HepG2 (cell line): ENCODE measurements around the gene METRNL. TPM values are rescaled to one million over a fixed set of nuclear protein-coding genes. Genes with fewer than 3 reads are reported as not detected.

Experiments used
- ATAC-seq: fragments of 200-7000 bp; cut with Tn5 transposase; 3 replicates; pipeline ENCODE4 v1.9.1; 2020; ENCODE audit warnings: mild to moderate bottlenecking, moderate library complexity
- Bru-seq: library from RNA; stranded (reverse); fragments of 400-500 nt; gene quantifications from one replicate; lab custom pipeline; 2021; lab: Mats Ljungman, UMichigan
- BruChase-seq, 2 experiments: library from RNA; stranded (reverse); fragments of 400-500 nt; gene quantifications; one replicate each; lab custom pipeline; 2021; lab: Mats Ljungman, UMichigan
- BruUV-seq: library from RNA; stranded (reverse); fragments of 400-500 nt; replicated peaks from 2 replicates; lab custom pipeline; 2021; lab: Mats Ljungman, UMichigan
- CTCF ChIA-PET: fragments of 300-600 bp; formaldehyde crosslinking; extraction: SDS; loops from one replicate; lab custom pipeline; 2021; ENCODE audit warnings: low total read pairs, inconsistent platforms, low intra/inter-chr PET ratio; lab: Yijun Ruan, JAX
- POLR2A ChIA-PET: fragments of 350-600 bp; sonication (Branson Sonifier 250); formaldehyde crosslinking; loops from one replicate; lab custom pipeline; 2020; ENCODE audit warnings: antibody characterized with exemption, inconsistent platforms; lab: Yijun Ruan, JAX
- DNase-seq: peaks from one replicate; pipeline ENCODE4 v3.0.0-alpha.2; 2015; ENCODE audit warnings: low spot score
- FAIRE-seq: peaks from 3 replicates; lab custom pipeline; 2011; peaks lifted over from hg19 to GRCh38; lab: Jason Lieb, UNC
- H2AFZ ChIP-seq: one replicate; pipeline ENCODE4 v1.6.1; 2011; ENCODE audit warnings: low read length, inconsistent platforms
- H3K27ac ChIP-seq: fragments of 300-600 bp; 3 replicates; pipeline ENCODE4 v1.8.0; 2011; ENCODE audit warnings: mixed run types, mild to moderate bottlenecking, mixed read lengths, low read length, inconsistent platforms; ENCODE audit not compliant: insufficient read depth; ENCODE audit errors: extremely low read length
- H3K27me3 ChIP-seq, 2 experiments: fragments of 200-600 bp in 1 of 2; 2 replicates in 1 of 2; 3 replicates in 1 of 2; pipeline versions ENCODE4 v1.6.0 to v1.8.0; 2011; ENCODE audit warnings: low read length in 2 of 2, mild to moderate bottlenecking in 2 of 2, moderate library complexity in 2 of 2, inconsistent platforms in 1 of 2; ENCODE audit not compliant: insufficient read depth in 2 of 2, control insufficient read depth in 1 of 2
- H3K36me3 ChIP-seq, 2 experiments: fragments of 200-600 bp in 1 of 2; replicated peaks in 1 of 2; 2 replicates in 1 of 2; 3 replicates in 1 of 2; pipeline versions ENCODE4 v1.5.1 to v1.8.0; 2011; ENCODE audit warnings: low read length in 2 of 2, inconsistent platforms in 1 of 2; ENCODE audit not compliant: insufficient read depth in 2 of 2, control insufficient read depth in 1 of 2
- H3K4me1 ChIP-seq: 2 replicates; pipeline ENCODE4 v1.5.1; 2012; ENCODE audit warnings: low read length, inconsistent platforms; ENCODE audit not compliant: insufficient read depth
- H3K4me2 ChIP-seq: 2 replicates; pipeline ENCODE4 v1.6.0; 2011; ENCODE audit warnings: low read depth, low read length, inconsistent platforms
- H3K4me3 ChIP-seq, 3 experiments: fragments of 200-600 bp in 1 of 3; sonication (generic), shearing (Covaris generic) in 1 of 3; replicated peaks in 1 of 3; 2 replicates each; pipeline ENCODE4 v1.5.1; 2011 to 2016; ENCODE audit warnings: low read length in 3 of 3, inconsistent platforms in 2 of 3, low read depth in 2 of 3, mild to moderate bottlenecking in 2 of 3, control low read depth in 1 of 3, mixed read lengths in 1 of 3; ENCODE audit not compliant: insufficient read depth in 1 of 3
- H3K79me2 ChIP-seq: one replicate; pipeline ENCODE4 v1.6.1; 2011; ENCODE audit warnings: low read length, inconsistent platforms; ENCODE audit not compliant: insufficient read depth
- H3K9ac ChIP-seq: 2 replicates; pipeline ENCODE4 v1.6.0; 2011; ENCODE audit warnings: mild to moderate bottlenecking, low read depth, low read length, inconsistent platforms; ENCODE audit not compliant: insufficient read depth
- H3K9me3 ChIP-seq: 2 replicates; pipeline ENCODE4 v1.5.1; 2012; ENCODE audit warnings: mild to moderate bottlenecking, low read length
- H4K20me1 ChIP-seq: 2 replicates; pipeline ENCODE4 v1.6.0; 2011; ENCODE audit warnings: inconsistent platforms, mild to moderate bottlenecking, low read length, moderate library complexity; ENCODE audit not compliant: insufficient read depth
- BCL6 ChIP-seq: IDR thresholded peaks from 2 replicates; pipeline ENCODE4 v1.6.1; 2016; ENCODE audit warnings: missing genetic modification reagents, missing compliant biosample characterization
- GABPA ChIP-seq, 2 experiments: IDR thresholded peaks; 2 replicates each; pipeline ENCODE4 v1.6.1; 2011 to 2016; ENCODE audit warnings: low read depth in 2 of 2, low read length in 1 of 2, missing biosample characterization in 1 of 2, missing genetic modification characterization in 1 of 2
- KDM5A ChIP-seq: fragments of 200-600 bp; sonication (generic); IDR thresholded peaks from 2 replicates; pipeline ENCODE4 v1.7.0; 2018; ENCODE audit warnings: antibody characterized with exemption, mild to moderate bottlenecking, low read length, borderline replicate concordance
- MED1 ChIP-seq: sonication (generic); formaldehyde crosslinking; IDR thresholded peaks from 2 replicates; pipeline ENCODE4 v1.4.0; 2020; ENCODE audit warnings: missing genetic modification reagents
- POLR2G ChIP-seq: fragments of 200-400 bp; formaldehyde crosslinking; IDR thresholded peaks from 2 replicates; pipeline ENCODE4 v1.6.1; 2018; ENCODE audit warnings: mild to moderate bottlenecking, low read depth, low read length, moderate library complexity
- WGBS: methylation state at CpG from one replicate; pipeline ENCODE4 v1.1.6; 2017; ENCODE audit warnings: low lambda C conversion rate; 5-methylcytosine and 5-hydroxymethylcytosine counted together
- in situ Hi-C: cut with HindIII; loops from 2 replicates; pipeline ENCODE4 v1.10.0; 2017; ENCODE audit warnings: low pct_unique_long_range_greater_than_20kb; ENCODE audit not compliant: extremely low pct_ligation_motif_present
- intact Hi-C: fragments of 100-400 bp; cut with micrococcal nuclease; formaldehyde crosslinking; loops from one replicate; pipeline ENCODE4 v1.10.0; 2022; ENCODE audit not compliant: unreplicated experiment
- long read RNA-seq, 2 experiments: library from RNA in 1 of 2; library from polyadenylated mRNA in 1 of 2; stranded (forward) in 1 of 2; unstranded in 1 of 2; transcript quantifications; one replicate each; pipeline ENCODE4 v2.0.0, GENCODE V29; 2019 to 2022
- polyA minus RNA-seq, 3 experiments: library from RNA; depleted of rRNA, polyadenylated mRNA; stranded (reverse); fragments of >200 nt; gene quantifications; 2 replicates each; pipeline ENCODE4 v1.2.3, GENCODE V29; 2011; ENCODE audit warnings: low replicate concordance in 1 of 3
- polyA plus RNA-seq, 8 experiments: library from polyadenylated mRNA; depleted of rRNA in 3 of 8; stranded (reverse) in 7 of 8; unstranded in 1 of 8; fragments of >200 nt; fragmentation: Illumina TruSeq in 4 of 8; extraction: Trizol in 4 of 8; gene quantifications; 2 replicates each; pipeline versions ENCODE4 v1.2.1 to v1.2.3, GENCODE V29; 2011 to 2016; ENCODE audit warnings: low read depth in 4 of 8, missing spikeins in 1 of 8, mixed read lengths in 1 of 8; ENCODE audit not compliant: insufficient read depth in 1 of 8
- total RNA-seq, 5 experiments: library from RNA; depleted of rRNA; stranded (reverse); fragments of >200 nt; fragmentation: Illumina TruSeq; extraction: Trizol; gene quantifications; 2 replicates each; pipeline ENCODE4 v1.2.3, GENCODE V29; 2016; ENCODE audit warnings: low read depth in 1 of 5

METRNL gene, protein sequence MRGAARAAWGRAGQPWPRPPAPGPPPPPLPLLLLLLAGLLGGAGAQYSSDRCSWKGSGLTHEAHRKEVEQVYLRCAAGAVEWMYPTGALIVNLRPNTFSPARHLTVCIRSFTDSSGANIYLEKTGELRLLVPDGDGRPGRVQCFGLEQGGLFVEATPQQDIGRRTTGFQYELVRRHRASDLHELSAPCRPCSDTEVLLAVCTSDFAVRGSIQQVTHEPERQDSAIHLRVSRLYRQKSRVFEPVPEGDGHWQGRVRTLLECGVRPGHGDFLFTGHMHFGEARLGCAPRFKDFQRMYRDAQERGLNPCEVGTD
- total RNA-seq (2016; rRNA removed; fragmentation: Illumina TruSeq; extraction: Trizol): 0.66 and 1.2 TPM in 2 replicates
- total RNA-seq (2016; cell fraction: cytosol; rRNA removed; fragmentation: Illumina TruSeq; extraction: Trizol; ENCODE audit: low read depth): 0.81 and 1.1 TPM in 2 replicates
- 0.56 and 1.0 TPM in 2 replicates for total RNA-seq (2016; cell fraction: insoluble cytoplasmic fraction; rRNA removed; fragmentation: Illumina TruSeq; extraction: Trizol)
- total RNA-seq (2016; cell fraction: membrane; rRNA removed; fragmentation: Illumina TruSeq; extraction: Trizol): 1.7 and 2.2 TPM in 2 replicates
- 0.31 TPM in 1 of 2 replicates, not detected in the other for total RNA-seq (2016; cell fraction: nucleus; rRNA removed; fragmentation: Illumina TruSeq; extraction: Trizol)
- polyA plus RNA-seq (2011; rRNA removed): 0.84 and 1.4 TPM in 2 replicates
- 2.1 and 2.5 TPM in 2 replicates for polyA plus RNA-seq (2011; cell fraction: cytosol; rRNA removed)
- 1.2 and 1.8 TPM in 2 replicates for polyA plus RNA-seq (2011; cell fraction: nucleus; rRNA removed)
- 0.23 and 0.79 TPM in 2 replicates for polyA plus RNA-seq (2012)
- polyA plus RNA-seq (2016; cell fraction: cytosol; fragmentation: Illumina TruSeq; extraction: Trizol; ENCODE audit: low read depth): 1.1 and 1.2 TPM in 2 replicates
- polyA plus RNA-seq (2016; cell fraction: insoluble cytoplasmic fraction; fragmentation: Illumina TruSeq; extraction: Trizol; ENCODE audit: low read depth): 0.69 and 0.92 TPM in 2 replicates
- polyA plus RNA-seq (2016; cell fraction: membrane; fragmentation: Illumina TruSeq; extraction: Trizol; ENCODE audit: low read depth): 2.1 TPM in 2 replicates
- 1.2 and 1.3 TPM in 2 replicates for polyA plus RNA-seq (2016; cell fraction: nucleus; fragmentation: Illumina TruSeq; extraction: Trizol; ENCODE audit: insufficient read depth, low read depth)
- 2.5 and 12.3 TPM in 2 replicates for polyA minus RNA-seq (2011; rRNA and poly(A)+ RNA removed; ENCODE audit: low replicate concordance)
- polyA minus RNA-seq (2011; cell fraction: cytosol; rRNA and poly(A)+ RNA removed): 2.9 and 4.6 TPM in 2 replicates
- 0.87 and 1.4 TPM in 2 replicates for polyA minus RNA-seq (2011; cell fraction: nucleus; rRNA and poly(A)+ RNA removed)
- percentile 27 among the genes with signal in this experiment for Bru-seq, nascent RNA
- BruChase-seq, experiment 1, labeled RNA remaining after a 6-hour chase: percentile 33 among the genes with signal in this experiment
- BruChase-seq, experiment 2, labeled RNA remaining after a 2-hour chase: percentile 25 among the genes with signal in this experiment
- long read RNA-seq, experiment 1: 0 reads
- long read RNA-seq, experiment 2, transcript METRNL-201 (4 exons, 1,605 nt): major isoform, 16 of 19 reads
- long read RNA-seq, experiment 2, partial matches to known transcripts: 0 of 19 reads
- long read RNA-seq, experiment 2, other reads (novel, unspliced or antisense): 3 of 19 reads

DNA sequence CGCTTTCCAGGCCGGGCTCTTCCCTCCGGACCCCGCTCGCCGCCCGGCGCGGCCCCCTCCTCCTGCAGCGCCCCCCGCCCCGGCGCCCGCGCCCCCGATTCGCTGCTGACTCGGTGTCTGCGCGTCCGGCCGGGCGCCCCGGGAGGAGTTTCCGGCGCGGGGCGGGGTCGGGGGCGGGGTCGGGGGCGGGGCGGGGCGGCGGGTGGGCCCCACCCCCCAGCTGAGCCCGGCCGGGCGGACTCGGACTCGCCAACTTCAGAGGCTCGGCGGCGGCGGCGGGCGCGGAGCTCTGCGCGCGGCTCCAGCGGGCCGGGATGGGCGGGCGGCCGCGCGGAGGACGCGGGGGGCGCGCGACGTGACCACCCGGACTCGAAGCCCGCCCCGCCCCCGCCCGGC is at the start of gene METRNL:
TSS of gene METRNL (plus strand) at position 258 of the 396 bp plus-strand sequence. CDS start 207 bp downstream, outside the sequence.
- Histone ChIP-seq H3K4me1 (peaks cover 14% of the 10 kb centered on the region), H3K4me3 (peak within 1 kb of the TSS; percentile 41 to 66 (median 44); a peak in 5 of 6 replicates), H3K9me3 (no peaks in the 10 kb centered on the region), H2AFZ (no peak within 1 kb of the TSS), H3K27ac (no peak within 1 kb of the TSS), H3K9ac (no peak within 1 kb of the TSS), H3K79me2 (no peaks in the 10 kb centered on the region), H3K36me3 (no peaks in the 10 kb centered on the region), H4K20me1 (peaks cover 28% of the 10 kb centered on the region; the same call in 1 of the 2 replicates), H3K27me3 (peaks cover 48 to 84% of the 10 kb centered on the region in 2 experiments), H3K4me2 (peak within 1 kb of the TSS; percentile 68)
- intact Hi-C loops (no loop called here), in situ Hi-C loops (no loop called here)
- no TSS peak for BruUV-seq
- TF ChIP-seq GABPA (IDR thresholded peaks at IDR 0.05; ENCODE audit: low read depth, low read length): peak; percentile 26; the same call in 1 of the 2 replicates
- no peak for TF ChIP-seq GABPA (CRISPR knock-in tag; IDR thresholded peaks at IDR 0.05; ENCODE audit: low read depth)
- TF ChIP-seq KDM5A: no peak
- no peak for TF ChIP-seq MED1
- TF ChIP-seq POLR2G: 0 out of 2 replicates have a peak, but pooled peaks have one; percentile 35
- peak; percentile 86 for TF ChIP-seq BCL6 (CRISPR knock-in tag)
- ATAC-seq (peak; percentile 15), DNase-seq (no peak), FAIRE-seq (no peak)
- WGBS: 0% methylated on average over 9 of the region's 69 CpGs
- ChIA-PET POLR2A (interaction anchor here (0.9 to 1.0 kb wide), 3 partner anchors 30 to 124 kb away, joined by 3 to 4 read pairs (median 4); no protein-coding TSS in a partner anchor), CTCF (no interaction called here)
